GM18520 (cell line): ENCODE measurements around the gene C1QL2.

Experiments
- ATAC-seq: cut with Tn5 transposase; IDR thresholded peaks from one replicate; pipeline ENCODE4 v1.9.1; 2021; ENCODE audit not compliant: unreplicated experiment

The C1QL2 gene

DNA sequence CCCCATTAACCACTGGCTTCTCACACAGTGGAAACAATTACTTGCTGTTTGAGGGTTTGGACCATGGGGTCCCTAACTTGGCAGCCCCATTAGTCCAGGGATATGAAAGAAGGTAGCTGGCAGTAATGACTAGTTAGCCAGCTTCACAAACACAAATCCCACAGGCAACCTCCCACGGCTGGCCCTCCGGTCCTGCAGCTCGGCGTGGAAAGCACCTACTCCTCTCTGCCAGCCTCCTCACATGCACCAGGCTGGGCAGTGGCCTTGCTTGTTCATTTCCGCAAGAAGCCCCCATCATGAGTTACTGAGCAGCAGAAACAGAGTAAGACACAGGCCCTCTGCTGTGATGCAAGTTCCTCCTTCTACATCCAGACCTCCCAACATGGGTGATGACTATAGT, 13.7 kb downstream of the C1QL2 start:
- no peak for ATAC-seq

DNA sequence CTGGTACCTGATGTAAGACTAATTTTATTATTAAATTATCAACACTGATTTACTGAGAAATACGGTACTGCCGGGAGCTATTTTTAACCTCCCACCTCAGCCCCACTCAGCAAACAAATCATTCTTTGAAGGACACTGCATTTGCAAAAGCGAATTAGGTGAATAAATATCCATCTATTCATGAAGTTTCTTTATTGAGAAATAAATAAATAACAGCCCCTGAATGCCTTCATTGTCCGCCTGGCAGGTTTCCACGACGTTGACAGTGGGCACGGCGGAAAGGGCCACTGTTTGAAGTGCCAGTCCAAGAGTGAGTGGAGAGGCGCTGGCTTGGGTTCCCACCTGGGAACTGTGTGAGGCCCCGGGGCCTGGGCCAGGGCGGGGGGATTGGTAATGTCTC, 15.7 kb downstream of the C1QL2 start:
- no peak for ATAC-seq

- no peak for ATAC-seq
Observed at GRCh38 chr2:119137502-119137901, 21.0 kb downstream of the C1QL2 start.

- ATAC-seq, result no peak
Observed at GRCh38 chr2:119136872-119137271, 21.7 kb downstream of the C1QL2 start.

DNA sequence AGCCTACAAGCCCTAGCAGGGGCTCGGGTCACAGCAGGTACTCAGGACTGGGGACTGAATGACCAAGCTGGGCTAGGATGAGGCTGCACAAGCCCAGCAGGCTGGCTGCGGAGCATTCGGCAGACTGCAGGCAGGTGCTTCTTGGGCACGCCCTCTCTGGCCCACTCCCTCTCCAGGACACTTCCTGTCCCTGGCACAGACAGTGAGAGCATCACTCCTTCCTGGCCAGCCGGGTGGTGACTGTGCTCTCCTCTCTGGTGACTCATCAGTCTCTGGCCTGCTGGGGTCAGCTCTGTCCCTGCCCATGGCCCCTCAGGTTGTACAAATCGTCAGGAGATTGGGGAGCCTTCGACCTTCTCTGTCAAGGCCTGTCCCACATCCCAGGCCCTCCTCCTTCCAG, 22.5 kb downstream of the C1QL2 start:
- ATAC-seq, result no peak

DNA sequence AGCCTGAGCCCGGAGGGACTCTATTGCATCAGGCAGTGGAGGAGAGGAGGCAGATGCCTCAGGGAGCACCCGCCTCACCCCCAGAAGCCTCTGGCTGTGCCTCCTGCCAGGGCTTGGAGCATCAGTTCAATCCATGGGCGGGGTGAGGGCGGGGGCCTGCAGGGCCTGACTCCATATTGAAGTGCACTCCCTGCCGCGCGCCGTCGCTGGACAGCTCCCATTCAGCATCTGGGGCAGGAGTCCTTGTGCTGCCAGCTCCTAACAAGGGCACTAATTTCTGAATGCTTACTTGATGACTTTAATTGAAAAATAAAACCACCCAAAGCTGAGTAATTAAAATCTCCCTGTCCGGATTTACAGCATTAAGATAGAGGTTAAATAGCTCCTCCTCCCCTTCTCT, 23.8 kb downstream of the C1QL2 start:
- no peak for ATAC-seq

- no peak for ATAC-seq
Observed at GRCh38 chr2:119126650-119127049, 31.9 kb downstream of the C1QL2 start.

GRCh38 chr2:119123389-119123788, 35.2 kb downstream of the C1QL2 start:
- ATAC-seq, result no peak

DNA sequence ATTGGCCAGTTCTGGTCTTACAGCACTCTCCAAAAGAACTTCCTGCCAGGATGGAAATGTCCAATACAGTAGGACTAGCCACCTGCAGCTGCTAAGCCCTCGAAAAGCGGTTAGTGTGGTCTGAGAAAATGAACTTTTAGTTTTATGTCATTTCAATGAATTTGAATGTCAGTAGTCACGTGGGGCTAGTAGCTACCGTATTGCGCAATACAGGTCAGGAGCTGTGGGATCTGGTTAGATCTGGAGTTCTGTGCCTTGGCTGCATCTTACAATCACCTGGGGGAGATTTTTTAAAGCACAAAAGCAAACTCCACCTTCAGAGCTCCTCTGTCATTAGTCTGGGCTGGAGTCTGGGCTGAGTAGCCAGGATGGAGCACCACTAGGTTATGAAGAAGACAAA, 35.9 kb downstream of the C1QL2 start:
- no peak for ATAC-seq

- ATAC-seq, result no peak
Observed at GRCh38 chr2:119119999-119120756, 38.4 kb downstream of the C1QL2 start.

GRCh38 chr2:119119076-119119785, 39.3 kb downstream of the C1QL2 start:
- ATAC-seq, result no peak

GRCh38 chr2:119117891-119118882, 40.4 kb downstream of the C1QL2 start:
- ATAC-seq, result no peak

DNA sequence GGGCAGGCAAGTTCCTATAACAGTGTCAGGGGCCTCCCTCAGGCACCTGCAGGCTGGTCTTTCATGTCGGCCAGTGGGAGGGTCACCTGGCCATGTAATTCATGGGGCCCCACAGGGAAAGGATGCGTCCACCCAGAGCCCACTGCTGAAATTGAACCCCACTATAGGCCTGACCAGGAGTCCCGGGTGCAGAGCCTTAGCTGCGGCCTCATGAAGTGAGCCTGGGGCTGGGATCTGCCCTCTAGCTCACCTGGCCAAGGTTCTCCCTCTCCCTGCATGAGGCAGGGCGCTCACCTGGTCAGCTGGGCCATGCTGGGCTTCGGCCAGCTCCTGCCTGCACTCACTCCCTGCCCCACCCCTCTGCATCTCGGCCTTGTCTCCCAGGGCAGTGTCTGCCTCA, 41.1 kb downstream of the C1QL2 start:
- no peak for ATAC-seq

DNA sequence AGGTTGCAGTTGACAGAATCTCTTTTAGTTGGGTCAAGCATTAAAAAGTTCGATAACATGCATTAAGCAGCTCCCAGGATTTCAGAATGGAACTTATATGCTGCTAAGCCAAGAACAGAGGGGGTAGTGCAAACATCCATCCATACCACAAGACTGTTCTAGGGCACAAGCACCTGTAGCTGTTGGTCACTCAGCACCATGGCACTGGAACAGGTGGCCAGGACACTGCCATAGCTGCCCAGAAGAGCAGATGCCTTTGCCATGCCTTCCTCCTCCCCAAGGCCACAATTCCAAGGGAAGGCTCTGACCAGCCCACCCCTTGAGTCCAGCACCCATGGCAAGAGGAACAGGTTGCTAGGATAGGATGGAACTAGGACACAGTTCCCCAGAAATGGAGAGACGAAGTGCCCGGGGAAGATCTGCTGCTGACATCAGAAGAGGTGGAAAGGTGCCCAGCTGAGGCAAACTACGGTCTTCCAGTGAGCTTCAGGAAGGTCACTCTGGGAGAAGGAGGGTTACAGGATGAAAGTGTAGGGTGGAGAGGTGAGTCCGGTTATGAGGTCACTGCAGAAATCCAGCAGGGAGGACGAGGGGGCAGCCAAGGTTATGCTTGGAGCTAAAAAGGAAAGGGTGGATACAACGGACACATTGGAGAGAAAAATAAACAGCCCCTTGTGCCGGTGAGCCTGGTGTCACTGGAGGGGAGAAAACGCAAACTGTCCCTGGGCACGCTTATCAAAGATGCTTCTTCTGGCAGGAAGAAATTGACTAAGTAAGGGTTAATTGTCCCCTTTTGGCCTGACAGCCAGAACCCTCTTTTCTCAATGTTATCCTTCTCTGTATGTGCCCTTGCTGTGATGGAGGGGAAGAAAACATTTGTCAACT, 41.9 kb downstream of the C1QL2 start:
- ATAC-seq, result no peak

DNA sequence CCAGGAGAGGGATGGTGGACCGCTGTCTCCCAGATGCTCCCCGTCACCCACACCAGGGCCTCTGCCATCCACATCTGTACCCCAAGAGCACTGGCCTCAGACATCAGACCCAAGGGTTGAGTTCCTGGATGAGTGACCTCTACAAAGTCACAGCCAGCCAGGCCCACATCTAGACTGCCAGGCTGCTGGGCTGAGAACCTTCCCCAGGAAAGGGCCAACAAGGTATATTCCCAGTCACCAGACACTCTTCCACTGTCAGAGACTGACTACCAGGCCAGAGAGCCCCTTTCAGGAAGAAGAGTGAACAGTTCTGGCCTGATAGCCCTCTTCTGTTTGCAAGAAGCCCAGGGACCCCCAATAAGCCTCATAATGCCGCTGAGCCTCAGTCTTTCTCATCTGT, 44.3 kb downstream of the C1QL2 start:
- ATAC-seq, result no peak

DNA sequence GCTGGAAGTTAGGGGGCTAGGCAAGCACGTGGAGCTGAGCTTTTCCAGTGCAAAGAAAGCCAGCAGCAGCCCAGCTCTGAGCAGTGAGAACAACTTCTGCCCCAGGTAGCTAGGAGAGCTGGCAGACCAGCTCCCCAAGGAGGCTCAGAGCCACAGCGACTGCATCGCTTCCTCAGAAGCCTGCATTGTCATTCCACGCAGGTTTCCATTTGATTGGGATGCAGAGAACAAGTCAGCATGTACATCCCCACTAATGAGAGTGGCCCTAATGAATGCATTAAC, 45.1 kb downstream of the C1QL2 start:
- ATAC-seq, result no peak

DNA sequence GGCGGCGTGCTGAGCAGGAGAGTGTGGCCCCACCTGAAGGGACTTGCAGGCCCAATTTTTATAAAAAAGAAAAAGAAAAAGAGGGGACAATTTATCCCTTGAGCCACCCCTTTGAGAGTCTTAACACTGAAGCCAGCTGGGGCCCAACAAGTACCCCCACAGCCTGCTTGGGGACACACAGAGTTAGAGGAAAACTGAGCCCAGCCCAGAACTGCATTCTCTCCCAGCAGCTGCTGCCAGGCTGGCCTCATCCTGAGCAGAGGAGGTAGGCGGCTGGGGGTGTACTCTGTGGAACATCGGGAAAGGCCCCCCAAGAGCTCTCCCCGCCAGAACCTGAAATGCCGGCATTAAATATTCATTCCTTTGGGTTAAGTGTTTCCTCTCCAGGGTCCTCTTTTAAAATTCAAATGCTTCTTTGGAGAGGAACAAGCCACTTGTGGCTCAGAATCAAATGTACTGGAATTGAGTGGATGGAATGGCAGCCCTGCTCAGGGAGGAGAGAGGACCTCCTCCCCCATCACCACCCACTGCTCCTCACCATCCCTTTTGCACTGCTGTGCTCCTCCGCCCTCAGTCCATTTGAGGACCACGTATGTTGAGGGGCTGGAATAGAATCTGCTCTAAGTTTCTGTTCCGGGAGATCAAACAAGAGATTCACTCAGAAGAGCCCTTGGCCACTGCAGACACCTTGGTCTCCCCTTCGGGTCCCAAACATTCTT, 45.6 kb downstream of the C1QL2 start:
- ATAC-seq, result no peak

GRCh38 chr2:119112230-119112629, 46.3 kb downstream of the C1QL2 start:
- ATAC-seq, result no peak

DNA sequence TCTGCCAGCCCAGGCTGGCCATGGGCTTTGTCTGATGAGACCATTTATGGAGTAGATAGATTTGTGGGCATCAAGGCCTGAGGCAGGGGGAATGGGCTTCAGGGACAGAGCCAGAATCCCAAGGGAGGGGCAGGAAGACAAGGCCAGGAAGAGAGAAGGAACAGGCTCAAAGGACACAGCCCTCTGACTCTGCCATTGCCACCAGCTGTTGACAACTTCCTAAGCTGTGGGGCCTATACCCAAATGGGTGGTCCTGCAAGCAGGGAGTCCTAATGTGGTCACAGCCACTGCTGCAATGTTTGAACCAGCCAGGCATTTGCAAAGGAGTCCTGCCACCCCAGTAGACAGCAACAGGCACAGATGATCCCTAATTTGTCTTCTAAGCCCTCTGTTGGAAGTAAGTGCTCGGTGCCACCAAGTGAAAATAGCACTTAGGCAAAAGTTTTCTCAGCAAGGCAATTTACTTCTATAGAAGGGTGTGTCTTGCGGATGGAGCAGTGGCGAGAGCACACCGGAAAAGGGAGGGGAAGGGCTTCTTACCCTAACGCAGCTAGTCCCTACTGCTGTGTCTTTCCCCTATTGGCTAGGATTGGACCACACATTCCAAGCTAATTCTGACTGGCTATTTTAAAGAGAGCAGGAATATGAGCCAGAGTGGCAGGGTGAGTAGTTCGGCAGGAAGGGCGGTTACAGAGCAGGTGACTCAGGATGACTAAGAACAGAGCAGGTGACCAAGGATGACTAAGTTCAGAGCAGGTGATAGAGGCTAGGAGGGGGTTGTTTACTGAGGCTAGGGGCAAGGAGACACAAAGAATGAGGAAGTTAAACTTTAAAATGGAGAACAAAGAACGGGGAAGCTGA, 47.2 kb downstream of the C1QL2 start:
- no peak for ATAC-seq
